Activated T-cell treated with anti-CD3 and anti-CD28 coated beads for 24 hours (primary cell): ENCODE data around the gene TMEM92.
"Not testable (repeated sequence)": the region's sequence is repeated elsewhere in the genome, so short reads cannot be mapped to it uniquely, and the experiment has no call there.

Experiments used
- DNase-seq: peaks from one replicate; pipeline ENCODE4 v3.0.0-alpha.2; 2020; ENCODE audit warnings: low read depth

TMEM92 gene

GRCh38 chr17:50276588-50277356, 2.5 kb downstream of the TMEM92 start:
- DNase-seq, result no peak

GRCh38 chr17:50277357-50277754, 3.1 kb downstream of the TMEM92 start:
- no peak for DNase-seq

GRCh38 chr17:50278526-50279180, 4.4 kb downstream of the TMEM92 start:
- DNase-seq, result no peak

- no peak for DNase-seq
Measured at GRCh38 chr17:50279181-50279526, 4.9 kb downstream of the TMEM92 start.

GRCh38 chr17:50279639-50280038, 5.4 kb downstream of the TMEM92 start:
- DNase-seq, result no peak

- DNase-seq, result no peak
Measured at GRCh38 chr17:50280068-50280467, 5.8 kb downstream of the TMEM92 start.

- DNase-seq, result no peak
Measured at GRCh38 chr17:50280801-50281441, 6.7 kb downstream of the TMEM92 start.

- DNase-seq, result no peak
Measured at GRCh38 chr17:50281739-50282401, 7.6 kb downstream of the TMEM92 start.

GRCh38 chr17:50283246-50283645, 9.0 kb downstream of the TMEM92 start:
- no peak for DNase-seq

GRCh38 chr17:50283714-50284113, 9.4 kb downstream of the TMEM92 start:
- no peak for DNase-seq

- DNase-seq, result no peak
Measured at GRCh38 chr17:50285941-50286340, 11.7 kb downstream of the TMEM92 start.

- DNase-seq, result not testable (repeated sequence)
Measured at GRCh38 chr17:50287302-50287701, 13.0 kb downstream of the TMEM92 start.

GRCh38 chr17:50288306-50288705, 14.0 kb downstream of the TMEM92 start:
- no peak for DNase-seq

- DNase-seq, result no peak
Measured at GRCh38 chr17:50289278-50289677, 15.0 kb downstream of the TMEM92 start.

- no peak for DNase-seq
Measured at GRCh38 chr17:50289991-50290702, 15.9 kb downstream of the TMEM92 start.

GRCh38 chr17:50290933-50291332, 16.7 kb downstream of the TMEM92 start:
- DNase-seq, result no peak

- DNase-seq, result no peak
Measured at GRCh38 chr17:50292465-50292864, 18.2 kb downstream of the TMEM92 start.

GRCh38 chr17:50295021-50295420, 20.8 kb downstream of the TMEM92 start:
- no peak for DNase-seq

- peak; percentile 78 for DNase-seq
Measured at GRCh38 chr17:50297407-50297865, 23.2 kb downstream of the TMEM92 start.

- DNase-seq, result no peak
Measured at GRCh38 chr17:50298018-50298417, 23.8 kb downstream of the TMEM92 start.

GRCh38 chr17:50299776-50300175, 25.5 kb downstream of the TMEM92 start:
- no peak for DNase-seq

- not testable (repeated sequence) for DNase-seq
Measured at GRCh38 chr17:50300824-50301223, 26.6 kb downstream of the TMEM92 start.
